ENCODE results near the gene ITGB6.

GRCh38 chr2:160199683-160200389 is at the start of gene ITGB6:
- TF ChIP-seq POLR2A (IDR thresholded peaks at IDR 0.05; ENCODE audit: low read length) = no peak
- no peak for TF ChIP-seq GATA1 (IDR thresholded peaks at IDR 0.05; ENCODE audit: low read depth, low read length)

Data from erythroblast (primary cell).